ENCODE measurements around the gene APOBEC4.

GRCh38 chr1:183622884-183623785 lies 30.0 kb downstream of the APOBEC4 start:
- peak in 3 of 4 experiments; percentile 27 to 62 (median 59) for TF ChIP-seq CTCF (IDR thresholded peaks at IDR 0.05)
- TF ChIP-seq POLR2A (IDR thresholded peaks at IDR 0.05) = no peak

All from gastroesophageal sphincter (tissue), 3 donors.